Left colon (tissue), 2 donors: ENCODE data around the gene POFUT2. TPM values are rescaled to one million over a fixed set of nuclear protein-coding genes. Genes with fewer than 3 reads are reported as not detected.

Source experiments
- ATAC-seq: fragments of 200-7000 bp; cut with Tn5 transposase; one replicate; pipeline ENCODE4 v1.9.1; 2020; ENCODE audit warnings: mild to moderate bottlenecking, moderate library complexity
- DNase-seq, 2 donors: peaks; one replicate each; pipeline ENCODE4 v3.0.0-alpha.2; 2020
- intact Hi-C, 2 donors: fragments of 100-400 bp; cut with DNase I in 1 of 2; cut with micrococcal nuclease in 1 of 2; formaldehyde crosslinking; loops; one replicate each; pipeline versions ENCODE4 v1.11.2 to v1.14.0; 2022; cut with DNase I, micrococcal nuclease
- total RNA-seq, 2 donors: library from RNA; stranded (reverse); fragmentation: NEBNext Ultra II Directional; extraction: Animal tissue kit (Norgen Biotek cat#: 25700); gene quantifications; one replicate each; pipeline ENCODE4 v1.2.1, GENCODE V29; 2021
- donor health status: DM: no; HTN: no; CAD: no.
- donor health status: DM: yes; HTN: yes; CAD: no.

Gene POFUT2
- total RNA-seq, 2 donors from 2014 or later, result 21.7 to 26.1 TPM

DNA sequence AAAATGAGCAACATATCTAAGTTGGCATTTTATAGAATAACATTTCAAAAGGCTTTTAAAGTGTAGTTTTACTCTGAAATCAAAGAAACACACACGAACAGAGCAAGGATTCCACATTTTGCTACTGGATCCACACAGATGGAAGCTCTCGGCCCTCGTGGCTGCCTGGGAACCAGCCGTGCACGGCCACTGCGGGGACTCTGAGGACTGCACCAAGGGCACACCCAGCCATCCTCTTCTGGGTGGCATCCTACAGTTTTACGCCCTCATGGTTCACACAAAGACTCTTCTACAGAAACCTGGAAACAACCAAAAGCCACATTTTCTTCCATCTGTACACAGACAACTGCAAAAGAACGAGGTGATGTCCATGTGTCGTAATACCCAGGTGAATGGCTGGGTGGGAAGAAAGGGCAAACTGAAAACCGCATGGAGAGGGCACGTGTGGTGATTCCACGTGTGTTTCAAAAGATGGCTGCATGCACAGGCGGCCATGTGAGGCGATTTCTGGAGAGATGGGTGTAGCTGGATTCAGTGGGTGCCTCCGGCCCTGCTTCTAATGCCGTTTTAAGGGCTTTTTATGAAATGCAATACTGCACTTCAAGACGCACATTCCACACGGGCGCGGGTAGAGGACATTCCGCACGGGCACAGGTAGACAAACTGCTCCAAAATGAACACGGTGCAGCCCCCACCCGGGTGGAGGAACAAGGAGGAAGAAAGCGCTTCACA lies 8.1 kb downstream of the POFUT2 start:
- no peak for ATAC-seq
- intact Hi-C loops, result no loop called here

DNA sequence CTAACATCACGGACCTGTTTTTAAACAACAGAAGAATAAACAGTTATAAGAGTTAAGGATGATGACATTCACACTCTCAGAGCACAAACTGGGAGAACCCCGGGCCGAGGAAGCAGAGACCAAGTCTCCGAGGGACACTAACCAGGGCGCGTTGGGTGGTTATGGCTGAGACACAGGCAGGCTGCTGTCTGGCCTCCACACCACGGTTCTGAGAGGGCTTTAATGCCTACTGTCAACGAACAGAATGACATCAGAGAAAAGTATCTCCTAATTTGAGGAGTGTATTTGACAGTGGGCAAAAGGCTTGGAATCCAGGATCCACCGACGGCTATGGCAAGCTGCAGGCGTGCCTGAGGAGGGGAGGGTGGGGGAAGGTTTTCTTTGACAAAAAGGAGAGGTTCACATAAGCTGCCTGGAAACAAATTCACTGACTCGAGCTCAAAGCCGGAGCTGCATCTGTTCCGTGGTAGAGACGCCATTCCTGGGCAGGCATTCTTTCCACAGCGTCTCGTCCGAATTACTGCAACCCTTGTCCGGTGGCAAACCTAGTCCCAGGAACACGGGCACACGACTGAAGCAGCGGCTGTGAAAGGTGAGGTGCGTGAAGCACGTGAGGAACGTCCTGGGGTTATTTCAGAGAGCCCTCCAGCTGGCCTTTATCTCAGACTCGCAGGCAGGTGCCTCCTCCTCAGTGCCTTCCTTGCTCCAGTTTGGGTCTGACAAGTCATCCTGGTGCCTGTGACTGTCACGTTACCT lies 9.4 kb downstream of the POFUT2 start:
- ATAC-seq, result no peak
- intact Hi-C loops, result no loop called here
- no peak for DNase-seq

More for the DNA sequence above, 8.1 kb downstream of the POFUT2 start:
- DNase-seq, result no peak

DNA sequence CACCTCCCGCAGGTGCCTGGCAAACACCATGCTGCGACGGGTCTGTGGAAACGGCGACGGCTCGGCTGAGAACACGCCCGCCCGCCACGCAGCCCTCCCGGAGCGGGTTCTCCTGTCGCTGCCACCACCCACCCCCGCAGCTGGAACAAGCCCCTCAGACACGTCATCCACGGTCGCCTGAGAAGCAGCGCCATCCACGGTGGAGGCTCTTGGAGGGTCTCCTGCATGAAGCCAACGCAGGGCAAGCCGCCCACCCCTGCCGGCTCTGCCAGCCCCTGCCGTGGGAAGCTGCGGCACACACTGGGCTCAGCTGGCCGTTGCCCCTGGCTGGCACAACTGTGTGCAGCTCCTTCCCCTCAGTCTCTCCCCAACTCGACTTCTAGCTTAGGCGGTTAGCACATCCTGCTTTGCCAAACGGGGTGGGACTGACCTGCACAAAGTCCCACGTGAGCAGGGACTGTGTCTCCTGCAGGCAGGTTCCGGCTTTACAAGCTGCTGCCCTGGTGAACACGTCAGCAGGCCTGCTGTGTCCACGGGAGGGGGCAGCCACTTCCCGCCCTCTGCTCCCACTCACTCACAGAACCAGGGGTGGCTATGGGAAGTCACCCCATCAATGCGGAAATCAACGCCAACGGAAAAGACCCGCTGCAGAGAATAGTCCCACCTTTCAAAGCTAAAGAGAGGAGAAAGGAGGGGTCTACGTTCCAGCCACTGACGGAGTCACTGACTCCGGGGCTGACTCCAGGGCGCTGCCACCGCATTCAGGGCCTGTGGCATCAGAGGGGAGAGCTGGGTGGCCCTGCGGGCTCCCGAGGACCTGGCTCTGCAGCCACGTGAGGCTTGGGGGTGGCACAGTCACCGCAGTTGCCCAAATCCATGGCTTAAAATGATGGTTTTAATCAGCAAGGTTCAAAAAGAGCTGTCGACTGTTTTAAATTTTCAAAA lies 10.3 kb downstream of the POFUT2 start:
- ATAC-seq (no peak), DNase-seq (peak in 1 of 2 donors; percentile 22)
- intact Hi-C loops, result no loop called here

DNA sequence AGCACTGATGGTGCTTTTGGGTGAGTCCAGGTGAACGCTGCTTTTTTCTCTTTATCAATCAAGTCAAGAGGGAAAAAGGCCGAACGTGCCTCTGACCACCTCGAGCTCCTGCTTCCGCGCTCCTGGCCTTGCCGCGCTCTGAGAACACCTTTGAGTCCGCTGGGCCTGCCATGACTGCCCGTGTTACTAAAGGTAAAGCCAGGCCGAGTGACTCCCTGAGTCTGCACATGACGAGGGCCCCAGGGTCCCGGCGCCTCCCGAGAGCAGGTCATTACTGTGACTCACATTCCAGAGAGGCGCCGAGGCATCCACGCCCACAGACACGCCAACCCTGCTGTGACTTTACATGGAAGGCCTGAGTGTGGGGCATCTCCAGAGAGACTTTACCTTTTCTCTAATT lies 11.1 kb downstream of the POFUT2 start:
- ATAC-seq (no peak), DNase-seq (no peak)
- intact Hi-C loops, result no loop called here

DNA sequence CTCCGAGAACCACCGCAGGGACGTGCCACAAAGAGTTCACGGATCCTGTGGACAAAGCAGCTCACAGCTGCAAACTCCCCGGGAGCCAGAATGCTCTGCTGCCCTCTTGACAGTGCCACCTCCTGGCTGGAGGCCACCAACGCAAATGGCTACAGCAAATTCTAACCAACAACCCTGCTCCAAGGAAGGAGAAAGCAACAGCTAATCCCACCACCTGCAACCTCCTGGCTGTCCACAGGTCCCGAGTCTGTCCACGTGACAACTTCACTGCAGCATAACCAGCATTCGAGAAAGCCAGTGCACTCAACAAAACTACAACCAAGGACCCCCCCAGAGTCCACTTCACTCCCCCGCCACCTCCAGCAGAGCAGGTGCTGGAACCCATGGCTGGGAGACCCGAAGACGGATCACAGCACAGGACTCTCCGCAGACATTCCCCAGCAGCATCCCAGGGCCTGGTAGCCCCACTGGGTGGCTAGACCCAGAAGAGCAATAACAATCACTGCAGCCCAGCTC lies 17.3 kb downstream of the POFUT2 start:
- intact Hi-C loops, result no loop called here
- DNase-seq (peak in 1 of 2 donors; percentile 20), ATAC-seq (peak; percentile 26)

DNA sequence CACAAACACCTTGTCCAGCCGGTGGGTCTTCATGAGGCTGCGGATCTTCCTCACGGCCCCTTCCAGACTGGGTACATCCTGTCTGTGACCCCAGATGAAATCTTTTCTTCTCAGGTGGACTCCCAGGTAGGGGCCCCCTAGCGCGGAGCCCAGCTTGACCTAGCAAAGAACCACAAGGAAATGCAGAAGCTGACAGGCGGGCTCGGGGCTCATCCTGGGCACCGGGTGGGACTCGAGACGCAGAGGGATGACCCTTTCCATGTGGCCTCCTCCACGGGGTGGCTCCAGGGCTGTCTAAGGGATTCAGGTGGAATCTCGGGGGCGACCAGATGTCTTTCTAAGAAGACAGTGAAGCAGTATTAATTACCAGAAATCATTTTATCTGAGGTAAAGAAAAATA lies 17.8 kb downstream of the POFUT2 start:
- intact Hi-C loops, result no loop called here
- ATAC-seq (no peak), DNase-seq (peak in 1 of 2 donors; percentile 20)

DNA sequence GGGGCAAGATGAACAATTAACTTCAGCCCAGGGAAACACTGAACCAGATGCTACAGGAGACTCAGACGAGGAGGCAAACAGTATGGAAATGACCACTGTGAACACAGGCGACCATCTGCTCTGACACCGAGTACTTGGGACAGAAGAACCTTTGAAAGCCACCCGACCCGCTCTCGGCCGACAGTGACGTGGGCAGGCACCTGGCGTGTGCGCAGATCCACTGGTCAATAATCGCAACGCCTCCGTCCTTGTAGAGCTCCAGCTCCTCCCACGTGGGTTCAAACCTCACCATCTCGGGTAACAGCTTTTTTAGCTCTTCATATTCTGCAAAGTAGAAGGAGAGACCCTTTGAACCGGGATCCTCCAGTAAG lies 20.3 kb downstream of the POFUT2 start:
- DNase-seq, result no peak
- ATAC-seq, result no peak
- intact Hi-C loops, result no loop called here

DNA sequence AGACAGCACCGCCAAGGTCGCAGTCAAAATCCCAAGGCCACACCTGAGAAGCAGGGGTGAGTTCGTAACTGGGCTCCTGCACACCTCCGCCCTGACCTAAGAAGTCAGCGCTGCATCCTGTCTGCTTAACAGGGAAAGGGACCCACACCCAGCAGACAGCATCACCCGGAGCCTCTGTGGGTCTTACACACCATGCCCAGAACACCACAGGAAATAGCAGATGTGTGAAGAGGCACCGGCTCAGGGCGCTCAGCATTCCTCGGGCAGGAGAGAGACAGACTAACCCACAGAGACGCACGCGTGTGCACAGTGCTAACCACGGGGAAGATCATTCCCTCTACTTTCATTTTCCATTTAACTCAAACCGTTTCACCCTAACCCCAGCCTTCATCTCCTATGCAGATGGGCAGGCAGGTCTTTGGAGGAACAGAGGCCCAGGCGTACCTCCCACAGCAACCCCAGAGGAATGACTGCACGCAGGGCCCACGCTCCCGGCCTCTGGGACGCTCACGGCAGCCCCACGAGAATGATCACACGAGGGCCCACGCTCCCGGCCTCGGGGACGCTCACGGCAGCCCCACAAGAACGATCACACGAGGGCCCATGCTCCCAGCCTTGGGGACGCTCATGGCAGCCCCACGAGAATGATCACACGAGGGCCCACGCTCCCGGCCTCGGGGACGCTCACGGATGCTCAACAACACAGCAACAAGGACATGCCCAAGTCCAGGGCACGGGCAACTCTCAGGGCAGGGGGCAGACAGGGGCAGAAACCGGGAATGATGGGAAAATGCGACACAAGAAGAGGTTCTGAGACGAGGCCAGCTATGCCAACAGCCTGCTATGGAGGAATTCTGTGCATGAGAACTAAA lies 20.9 kb downstream of the POFUT2 start:
- ATAC-seq (no peak), DNase-seq (no peak)
- intact Hi-C loops, result no loop called here

DNA sequence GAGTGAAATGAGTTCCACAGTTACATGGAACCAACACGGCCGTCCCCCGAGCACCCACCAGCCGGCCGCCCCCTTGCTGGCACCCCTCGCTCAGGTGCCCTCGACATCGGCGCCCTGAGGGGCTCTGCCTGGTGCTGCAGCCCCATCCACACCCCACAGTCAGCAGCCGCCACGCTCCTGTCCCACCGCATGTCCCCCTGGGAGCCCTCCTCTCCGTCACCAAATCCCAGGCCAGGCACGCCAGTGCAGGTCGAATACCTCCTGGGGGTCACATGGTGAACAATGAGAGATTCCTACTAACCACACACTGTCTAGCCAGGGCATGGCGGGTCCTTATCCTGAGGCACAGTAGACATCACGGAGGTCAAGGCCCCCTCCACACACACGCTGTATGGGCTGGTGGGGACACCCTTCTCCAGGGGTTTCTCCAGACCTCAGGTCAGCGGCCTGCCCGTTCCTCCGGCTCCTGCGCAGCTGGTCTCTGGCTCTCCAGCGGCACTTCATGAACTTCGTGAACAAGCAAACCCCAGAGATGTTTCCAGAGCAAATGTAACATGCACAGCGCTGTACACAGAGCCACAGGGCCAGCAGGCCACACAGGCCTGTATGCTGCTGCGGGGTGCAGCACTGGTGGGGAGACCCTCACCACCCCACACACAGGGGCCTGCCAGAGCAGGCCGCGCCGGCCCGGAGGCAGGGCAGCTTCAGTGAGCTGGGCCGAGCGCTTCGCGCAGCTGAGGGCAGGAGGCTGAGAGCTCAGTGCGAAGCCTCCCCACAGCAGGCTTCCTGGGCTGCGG lies 21.8 kb downstream of the POFUT2 start:
- intact Hi-C loops, result no loop called here
- peak in 1 of 2 donors; percentile 22 for DNase-seq
- ATAC-seq, result no peak

DNA sequence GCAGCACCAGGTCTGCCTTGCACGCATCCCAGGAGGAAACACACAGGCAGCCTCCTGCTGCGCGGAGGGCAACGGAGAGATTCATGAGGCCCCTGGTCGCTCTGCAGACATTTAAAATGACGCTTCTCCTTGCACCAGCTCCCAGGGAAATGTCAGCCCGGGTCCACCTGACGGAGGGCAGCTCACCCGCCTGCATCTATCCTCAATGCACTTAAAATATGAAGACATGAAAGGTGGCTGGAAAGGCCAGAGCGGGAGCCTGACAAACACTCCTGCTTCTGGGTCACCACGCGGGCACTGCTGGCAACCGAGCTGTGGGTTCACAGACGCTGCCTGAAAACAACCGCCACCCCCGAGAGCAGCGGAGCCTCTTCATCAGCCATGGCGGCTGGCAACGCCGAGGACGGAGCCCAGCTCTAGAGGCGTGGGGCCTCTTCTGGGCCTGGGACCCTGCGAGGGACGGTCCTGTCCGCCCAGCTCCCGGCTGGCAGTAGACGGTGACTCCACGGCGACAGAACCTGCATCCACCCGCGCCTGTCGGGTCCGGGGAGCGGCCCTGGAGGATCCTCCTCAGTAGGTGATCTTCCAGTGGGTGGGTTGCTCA lies 22.7 kb downstream of the POFUT2 start:
- peak in 1 of 2 donors; percentile 22 for DNase-seq
- intact Hi-C loops, result no loop called here

DNA sequence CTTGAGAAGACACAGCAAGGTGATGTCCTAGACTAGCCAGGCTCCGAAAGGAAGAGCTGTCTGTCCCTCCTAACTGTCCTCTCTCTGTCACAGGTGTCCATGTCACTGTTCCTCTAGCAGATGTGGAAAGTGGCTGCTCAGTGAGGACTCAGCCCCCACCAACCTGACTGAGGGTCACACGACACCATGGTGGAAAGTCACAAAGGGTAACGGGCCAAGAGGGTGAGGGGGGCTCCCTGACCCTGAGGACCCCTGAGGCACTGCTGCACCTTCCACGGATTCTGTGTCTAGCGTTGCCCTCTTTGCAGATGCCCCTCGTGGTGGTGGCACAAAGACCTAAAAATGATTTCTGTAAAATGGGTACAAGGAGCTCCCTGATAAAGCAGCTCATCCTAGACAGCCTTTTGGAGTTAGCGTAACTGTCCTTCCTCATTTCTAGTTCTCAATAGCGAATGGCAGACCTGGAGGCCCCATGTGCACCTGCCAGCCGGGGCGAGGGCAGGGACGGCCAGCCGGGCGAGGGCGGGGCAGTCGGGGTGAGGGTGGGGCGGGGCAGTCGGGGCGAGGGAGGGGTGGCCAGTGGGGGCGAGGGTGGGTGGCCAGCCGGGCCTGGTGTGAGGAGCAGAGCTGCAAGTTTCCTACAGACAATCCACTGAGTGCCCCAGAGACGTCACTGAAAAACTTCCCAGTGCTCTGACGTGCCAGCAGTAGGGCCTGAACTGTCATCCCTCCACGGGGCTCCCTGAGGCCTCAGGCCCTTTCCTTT lies 23.4 kb downstream of the POFUT2 start:
- ATAC-seq (no peak), DNase-seq (no peak)
- intact Hi-C loops, result no loop called here

More for the DNA sequence above, 22.7 kb downstream of the POFUT2 start:
- ATAC-seq, result no peak

DNA sequence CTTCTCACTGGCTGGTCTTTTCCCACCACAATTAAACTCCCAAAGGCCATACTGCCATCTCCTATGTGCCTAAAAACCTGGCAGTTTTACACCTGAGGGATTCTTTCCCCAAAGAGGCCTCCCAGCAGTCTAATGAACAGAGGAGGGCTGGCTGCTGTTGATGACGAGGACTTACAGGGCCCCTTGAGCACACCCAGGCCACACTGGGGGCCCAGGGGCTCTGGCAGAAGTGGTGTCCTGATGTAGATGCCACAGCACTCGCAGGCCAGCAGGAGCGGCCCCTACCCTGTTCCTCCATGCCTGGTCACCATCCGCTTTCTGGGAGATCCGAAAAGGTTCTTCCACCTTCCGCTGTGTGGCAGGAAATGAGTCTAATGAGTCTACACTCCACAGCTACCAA lies 24.2 kb downstream of the POFUT2 start:
- DNase-seq, result no peak
- intact Hi-C loops, result no loop called here

DNA sequence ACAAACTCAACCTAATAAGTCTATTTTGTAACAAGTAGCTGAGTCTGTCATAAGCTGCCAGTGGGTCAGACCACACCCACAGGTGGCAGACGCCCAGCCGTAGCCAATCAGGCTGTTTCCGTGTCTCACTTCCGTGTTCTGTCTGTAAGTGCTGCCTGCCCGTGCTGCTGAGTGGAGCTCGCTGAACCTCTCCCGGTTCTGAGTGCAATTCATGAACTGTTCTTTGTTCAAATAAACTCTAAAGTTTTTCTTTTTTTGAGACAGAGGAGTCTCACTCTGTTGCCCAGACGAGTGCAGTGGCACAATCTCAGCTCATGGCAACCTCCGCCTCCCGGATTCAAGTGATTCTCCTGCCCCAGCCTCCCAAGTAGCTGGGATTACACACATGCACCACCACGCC lies 25.1 kb downstream of the POFUT2 start:
- DNase-seq (peak; percentile 63 to 66), ATAC-seq (peak; percentile 94)
- intact Hi-C loops, result no loop called here

More for the DNA sequence above, 24.2 kb downstream of the POFUT2 start:
- ATAC-seq, result no peak

DNA sequence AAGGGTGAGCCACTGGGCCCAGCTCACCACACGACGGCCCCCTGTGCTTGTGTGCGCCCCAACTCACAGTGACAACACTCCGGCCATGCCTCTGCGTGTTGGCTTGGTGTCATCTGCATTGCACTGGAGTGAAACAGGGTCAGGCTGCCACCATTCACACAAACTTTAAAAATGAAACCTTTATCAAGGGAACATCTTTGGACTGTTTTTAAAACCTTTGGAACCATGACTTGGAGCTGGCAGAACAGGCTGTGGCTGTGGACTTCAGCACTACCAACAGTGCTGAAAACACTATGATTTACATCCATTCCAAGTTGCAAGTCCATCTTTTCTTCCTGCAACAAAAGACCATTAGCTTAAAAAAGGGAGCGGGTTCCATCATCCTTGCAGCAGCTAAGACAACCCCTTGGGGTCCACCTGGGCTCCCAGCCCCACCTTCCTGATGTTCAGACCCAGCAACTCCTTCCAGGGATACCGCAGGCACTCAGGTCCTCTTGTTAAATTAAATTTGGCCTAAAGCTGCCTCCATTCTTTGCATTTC lies 25.6 kb downstream of the POFUT2 start:
- DNase-seq, result no peak
- ATAC-seq, result peak; percentile 29
- intact Hi-C loops, result no loop called here

DNA sequence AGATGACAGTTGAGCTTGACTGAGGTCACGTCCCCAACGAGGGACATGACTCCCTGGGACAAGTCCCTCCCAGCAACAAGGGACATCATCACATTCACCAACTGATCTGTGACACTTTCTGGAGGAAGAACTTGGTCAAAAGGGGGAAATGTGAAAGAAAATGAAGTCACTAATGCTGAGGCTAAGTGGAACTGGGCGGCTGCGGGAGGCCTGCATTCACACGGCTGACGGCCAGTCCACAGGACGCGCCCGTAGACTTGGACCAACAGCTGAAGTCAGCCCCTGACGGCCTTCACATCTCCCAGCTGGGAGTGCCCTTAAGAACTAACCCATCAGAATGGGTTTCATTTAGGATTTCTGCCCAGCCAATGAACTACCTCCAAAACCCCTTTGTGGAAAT lies 26.6 kb downstream of the POFUT2 start:
- ATAC-seq, result no peak

DNA sequence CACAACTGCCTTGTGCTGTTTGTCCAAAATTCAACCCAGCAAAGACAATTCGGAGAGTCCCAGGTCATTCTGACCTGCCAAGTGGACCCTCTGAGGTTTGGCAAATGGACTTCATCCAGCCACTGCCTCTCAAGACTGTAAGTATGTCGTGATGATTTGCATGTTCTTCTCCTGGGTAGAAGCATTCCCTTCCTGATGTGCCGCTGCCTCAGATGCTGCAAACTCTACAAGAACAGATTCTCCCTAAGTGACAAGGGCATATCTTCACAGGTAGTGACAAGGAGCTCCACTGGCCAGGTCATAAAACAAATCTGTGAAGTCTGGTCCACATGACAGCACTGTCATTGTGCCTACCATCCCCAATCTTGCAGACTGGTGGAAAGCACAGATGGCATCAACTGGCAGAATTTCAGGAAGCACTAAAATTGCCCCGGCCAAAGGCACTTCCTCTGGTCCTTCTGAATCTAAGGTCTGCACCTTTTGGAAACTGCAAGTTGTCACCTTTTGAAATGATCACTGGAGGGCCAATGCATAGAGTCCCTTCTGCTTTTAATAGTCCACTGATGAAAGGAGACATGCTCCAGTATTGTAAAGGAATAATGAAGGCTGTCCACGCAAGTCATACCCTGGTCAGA lies 27.4 kb downstream of the POFUT2 start:
- intact Hi-C loops, result no loop called here
- DNase-seq (no peak), ATAC-seq (no peak)

More for the DNA sequence above, 26.6 kb downstream of the POFUT2 start:
- DNase-seq, result no peak
- intact Hi-C loops, result no loop called here
